GM12891 (cell line): ENCODE results near the gene PTPN22.

ENCODE experiments used
- PAX5 ChIP-seq: IDR thresholded peaks from 2 replicates; pipeline ENCODE4 v1.6.1; 2011; ENCODE audit warnings: low read length, moderate library complexity, mild to moderate bottlenecking; ENCODE audit not compliant: insufficient read depth, severe bottlenecking
- POLR2A ChIP-seq: IDR thresholded peaks from 2 replicates; pipeline ENCODE4 v1.6.1; 2011; ENCODE audit warnings: low read depth, low read length, control low read depth
- POLR2AphosphoS5 ChIP-seq: IDR thresholded peaks from 2 replicates; pipeline ENCODE4 v1.6.1; 2011; ENCODE audit warnings: low read depth, low read length, control low read depth
- POU2F2 ChIP-seq: IDR thresholded peaks from 2 replicates; pipeline ENCODE4 v1.6.1; 2011; ENCODE audit warnings: low read depth, mild to moderate bottlenecking, control low read depth, low read length, moderate library complexity
- TAF1 ChIP-seq: IDR thresholded peaks from 2 replicates; pipeline ENCODE4 v1.6.1; 2011; ENCODE audit warnings: low read depth, low read length, control low read depth

DNA sequence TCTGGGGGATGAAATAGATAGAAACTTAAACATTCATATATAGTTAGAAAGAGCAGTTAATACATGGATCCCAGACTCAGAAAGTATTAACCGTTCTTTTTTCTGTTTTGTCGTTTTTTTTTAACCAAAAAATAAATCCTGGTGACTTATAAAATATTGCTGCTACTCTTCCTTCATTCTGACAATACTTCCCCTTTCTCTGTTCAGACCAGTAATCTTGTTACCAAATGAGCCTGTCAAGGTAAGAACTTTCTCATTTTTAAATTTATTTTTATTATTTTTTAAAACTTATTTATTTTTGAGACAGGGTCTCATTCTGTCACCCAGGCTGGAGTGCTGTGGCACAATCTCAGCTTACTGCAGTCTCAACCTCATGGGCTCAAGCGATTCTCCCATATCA lies 13.7 kb downstream of the PTPN22 start:
- TF ChIP-seq POLR2A = no peak
- no peak for TF ChIP-seq PAX5
- no peak for TF ChIP-seq TAF1
- no peak for TF ChIP-seq POLR2AphosphoS5
- no peak for TF ChIP-seq POU2F2
